Activated CD4-positive, CD25-positive, alpha-beta regulatory T cell treated with anti-CD3 and anti-CD28 coated beads, Interleukin-2, amount 50 U/mL, for 24 hours (primary cell): ENCODE measurements around the gene DDX23.
"Not testable (repeated sequence)": the region's sequence is repeated elsewhere in the genome, so short reads cannot be mapped to it uniquely, and the experiment has no call there.

Experiments
- ATAC-seq, 2 donors: fragments of 150-1000 bp; cut with Tn5 transposase; one replicate each; pipeline ENCODE4 v1.10.0; 2021; ENCODE audit warnings: mild to moderate bottlenecking in 1 of 2, moderate library complexity in 1 of 2

Gene DDX23

GRCh38 chr12:48851883-48852733, at the start of gene DDX23:
TSS of gene DDX23 (minus strand) at chr12:48852163. CDS start at chr12:48845782, 6,381 bp downstream.
- ATAC-seq, result peak; percentile 97 to 98

GRCh38 chr12:48901278-48901677, 49.3 kb upstream of the DDX23 start:
- ATAC-seq, result peak; percentile 56 to 68

GRCh38 chr12:48899651-48900050, 47.7 kb upstream of the DDX23 start:
- no peak for ATAC-seq

GRCh38 chr12:48894271-48894670, 42.3 kb upstream of the DDX23 start:
- ATAC-seq, result no peak

GRCh38 chr12:48890657-48891418, 38.9 kb upstream of the DDX23 start:
- ATAC-seq, result peak; percentile 95 to 96

- no peak for ATAC-seq
Observed at GRCh38 chr12:48889679-48890078, 37.7 kb upstream of the DDX23 start.

- ATAC-seq, result no peak
Observed at GRCh38 chr12:48883305-48884161, 31.6 kb upstream of the DDX23 start.

GRCh38 chr12:48882972-48883304, 31.0 kb upstream of the DDX23 start:
- no peak for ATAC-seq

GRCh38 chr12:48882315-48882687, 30.3 kb upstream of the DDX23 start:
- no peak for ATAC-seq

- ATAC-seq, result no peak
Observed at GRCh38 chr12:48881686-48882314, 29.8 kb upstream of the DDX23 start.

- ATAC-seq, result no peak
Observed at GRCh38 chr12:48880647-48881046, 28.7 kb upstream of the DDX23 start.

- ATAC-seq, result no peak
Observed at GRCh38 chr12:48878548-48878947, 26.6 kb upstream of the DDX23 start.

- no peak for ATAC-seq
Observed at GRCh38 chr12:48875944-48876515, 24.1 kb upstream of the DDX23 start.

GRCh38 chr12:48873534-48873933, 21.6 kb upstream of the DDX23 start:
- ATAC-seq, result not testable (repeated sequence)

- no peak for ATAC-seq
Observed at GRCh38 chr12:48873096-48873495, 21.1 kb upstream of the DDX23 start.

GRCh38 chr12:48869191-48869590, 17.2 kb upstream of the DDX23 start:
- no peak for ATAC-seq

GRCh38 chr12:48868451-48868850, 16.5 kb upstream of the DDX23 start:
- no peak for ATAC-seq

- ATAC-seq, result peak; percentile 54 to 59
Observed at GRCh38 chr12:48866052-48866711, 14.2 kb upstream of the DDX23 start.

- peak; percentile 96 to 97 for ATAC-seq
Observed at GRCh38 chr12:48865281-48866051, 13.5 kb upstream of the DDX23 start, which contains the start of gene RND1. TSS of gene RND1 (minus strand) at chr12:48865870. CDS start at chr12:48865767, 103 bp downstream.

GRCh38 chr12:48863291-48863690, 11.3 kb upstream of the DDX23 start:
- ATAC-seq, result no peak

- no peak for ATAC-seq
Observed at GRCh38 chr12:48862760-48863159, 10.8 kb upstream of the DDX23 start.
